ENCODE results near the gene ZNF350. TPM values are rescaled to one million over a fixed set of nuclear protein-coding genes. Genes with fewer than 3 reads are reported as not detected.
"Not testable (repeated sequence)": the region's sequence is repeated elsewhere in the genome, so short reads cannot be mapped to it uniquely, and the experiment has no call there.

Gene ZNF350
- total RNA-seq, 1 donor from 2014 or later, result 8.6 TPM

GRCh38 chr19:51970718-51971117 is 15.9 kb downstream of the ZNF350 start:
- H3K9ac ChIP-seq (ENCODE audit: low read length), result no peak overlapping the region
- Mint-ChIP-seq H3K4me1 (ENCODE audit: low read depth, unreplicated experiment) (no peaks in the 10 kb centered on the region), H3K9me3 (ENCODE audit: unreplicated experiment) (peaks cover 59% of the 10 kb centered on the region), H3K27me3 (ENCODE audit: low read depth, unreplicated experiment) (no peaks in the 10 kb centered on the region), H3K36me3 (ENCODE audit: low read depth, unreplicated experiment) (peaks cover 67% of the 10 kb centered on the region), H3K27ac (ENCODE audit: unreplicated experiment) (no peak overlapping the region), H3K4me3 (ENCODE audit: unreplicated experiment) (no peak overlapping the region)
- no peaks in the 10 kb centered on the region for H3K4me1 ChIP-seq (ENCODE audit: insufficient read depth, low read length)
- H3K79me2 ChIP-seq (ENCODE audit: insufficient read depth, low read length), result no peaks in the 10 kb centered on the region
- H3K4me2 ChIP-seq (ENCODE audit: low read length), result no peak overlapping the region
- H2AFZ ChIP-seq (ENCODE audit: low read depth, low read length), result no peak overlapping the region
- H3K36me3 ChIP-seq (ENCODE audit: insufficient read depth, low read length), result peaks cover 40% of the 10 kb centered on the region
- H3K27ac ChIP-seq (ENCODE audit: low read depth, low read length), result no peak overlapping the region
- no peak overlapping the region for H3K4me3 ChIP-seq (ENCODE audit: insufficient read depth, low read depth, low read length)
- no peak for TF ChIP-seq EZH2 (IDR thresholded peaks at IDR 0.05; ENCODE audit: insufficient read depth, low read length)
- TF ChIP-seq CTCF (IDR thresholded peaks at IDR 0.05; ENCODE audit: insufficient read depth, low read depth, low read length), result no peak
- DNase-seq (ENCODE audit: low read depth), result no peak
- no peaks in the 10 kb centered on the region for H4K20me1 ChIP-seq (ENCODE audit: insufficient read depth, low read length)
- FAIRE-seq, result no peak
- H3K27me3 ChIP-seq (ENCODE audit: insufficient read depth, low read length), result no peaks in the 10 kb centered on the region
- peaks cover 43% of the 10 kb centered on the region for H3K9me3 ChIP-seq (ENCODE audit: insufficient read depth, low read depth, low read length)

GRCh38 chr19:51965583-51965982 is 21.1 kb downstream of the ZNF350 start:
- DNase-seq (ENCODE audit: low read depth) (no peak), FAIRE-seq (no peak)
- peaks cover 39% of the 10 kb centered on the region for H3K9me3 ChIP-seq (ENCODE audit: insufficient read depth, low read depth, low read length)
- H3K36me3 Mint-ChIP-seq (ENCODE audit: low read depth, unreplicated experiment), result peaks cover 65% of the 10 kb centered on the region
- H3K27ac Mint-ChIP-seq (ENCODE audit: unreplicated experiment), result no peak overlapping the region
- H3K9me3 Mint-ChIP-seq (ENCODE audit: unreplicated experiment), result peaks cover 58% of the 10 kb centered on the region
- no peak overlapping the region for H2AFZ ChIP-seq (ENCODE audit: low read depth, low read length)
- H3K27ac ChIP-seq (ENCODE audit: low read depth, low read length), result no peak overlapping the region
- H3K79me2 ChIP-seq (ENCODE audit: insufficient read depth, low read length), result no peaks in the 10 kb centered on the region
- no peaks in the 10 kb centered on the region for H3K27me3 Mint-ChIP-seq (ENCODE audit: low read depth, unreplicated experiment)
- no peak overlapping the region for H3K9ac ChIP-seq (ENCODE audit: low read length)
- no peaks in the 10 kb centered on the region for H3K4me1 Mint-ChIP-seq (ENCODE audit: low read depth, unreplicated experiment)
- H3K27me3 ChIP-seq (ENCODE audit: insufficient read depth, low read length), result no peaks in the 10 kb centered on the region
- no peak overlapping the region for H3K4me3 Mint-ChIP-seq (ENCODE audit: unreplicated experiment)
- H4K20me1 ChIP-seq (ENCODE audit: insufficient read depth, low read length), result no peaks in the 10 kb centered on the region
- no peak overlapping the region for H3K4me2 ChIP-seq (ENCODE audit: low read length)
- H3K36me3 ChIP-seq (ENCODE audit: insufficient read depth, low read length), result peaks cover 44% of the 10 kb centered on the region
- H3K4me1 ChIP-seq (ENCODE audit: insufficient read depth, low read length), result no peaks in the 10 kb centered on the region
- no peak for TF ChIP-seq CTCF (IDR thresholded peaks at IDR 0.05; ENCODE audit: insufficient read depth, low read depth, low read length)
- no peak for TF ChIP-seq EZH2 (IDR thresholded peaks at IDR 0.05; ENCODE audit: insufficient read depth, low read length)
- H3K4me3 ChIP-seq (ENCODE audit: insufficient read depth, low read depth, low read length), result no peak overlapping the region

- not testable (repeated sequence) for H3K27me3 Mint-ChIP-seq (ENCODE audit: low read depth, unreplicated experiment); H2AFZ ChIP-seq (ENCODE audit: low read depth, low read length); H3K4me1 ChIP-seq (ENCODE audit: insufficient read depth, low read length); H3K4me2 ChIP-seq (ENCODE audit: low read length); H3K79me2 ChIP-seq (ENCODE audit: insufficient read depth, low read length); H4K20me1 ChIP-seq (ENCODE audit: insufficient read depth, low read length); H3K27ac Mint-ChIP-seq (ENCODE audit: unreplicated experiment); H3K27me3 ChIP-seq (ENCODE audit: insufficient read depth, low read length); DNase-seq (ENCODE audit: low read depth); H3K4me3 ChIP-seq (ENCODE audit: insufficient read depth, low read depth, low read length); H3K9ac ChIP-seq (ENCODE audit: low read length); FAIRE-seq; H3K4me1 Mint-ChIP-seq (ENCODE audit: low read depth, unreplicated experiment); H3K4me3 Mint-ChIP-seq (ENCODE audit: unreplicated experiment); H3K27ac ChIP-seq (ENCODE audit: low read depth, low read length)
- H3K36me3 ChIP-seq (ENCODE audit: insufficient read depth, low read length), result peaks cover 15% of the 10 kb centered on the region
- Mint-ChIP-seq H3K9me3 (ENCODE audit: unreplicated experiment) (peaks cover 32% of the 10 kb centered on the region), H3K36me3 (ENCODE audit: low read depth, unreplicated experiment) (peaks cover 47% of the 10 kb centered on the region)
- H3K9me3 ChIP-seq (ENCODE audit: insufficient read depth, low read depth, low read length), result peaks cover 22% of the 10 kb centered on the region
Measured at GRCh38 chr19:51960621-51961233, 25.9 kb downstream of the ZNF350 start.

Measured in astrocyte (in vitro differentiated cells and primary cell).